DOHH2 (cell line): ENCODE results near the gene TGFBR2.

Experiments
- EZH2phosphoT487 ChIP-seq: fragments of 200-600 bp; sonication (generic); IDR thresholded peaks from 2 replicates; pipeline ENCODE4 v1.6.1; 2017; ENCODE audit warnings: borderline replicate concordance, mild to moderate bottlenecking, antibody characterized with exemption, low read length, moderate library complexity, mixed read lengths
- TF ChIP-seq, protein P1 (sequence below): fragments of 200-600 bp; sonication (generic); IDR thresholded peaks from one replicate; pipeline ENCODE4 v1.5.1; 2014; ENCODE audit warnings: antibody characterized with exemption, mild to moderate bottlenecking, low read depth, low read length; ENCODE audit not compliant: poor library complexity, severe bottlenecking

DNA sequence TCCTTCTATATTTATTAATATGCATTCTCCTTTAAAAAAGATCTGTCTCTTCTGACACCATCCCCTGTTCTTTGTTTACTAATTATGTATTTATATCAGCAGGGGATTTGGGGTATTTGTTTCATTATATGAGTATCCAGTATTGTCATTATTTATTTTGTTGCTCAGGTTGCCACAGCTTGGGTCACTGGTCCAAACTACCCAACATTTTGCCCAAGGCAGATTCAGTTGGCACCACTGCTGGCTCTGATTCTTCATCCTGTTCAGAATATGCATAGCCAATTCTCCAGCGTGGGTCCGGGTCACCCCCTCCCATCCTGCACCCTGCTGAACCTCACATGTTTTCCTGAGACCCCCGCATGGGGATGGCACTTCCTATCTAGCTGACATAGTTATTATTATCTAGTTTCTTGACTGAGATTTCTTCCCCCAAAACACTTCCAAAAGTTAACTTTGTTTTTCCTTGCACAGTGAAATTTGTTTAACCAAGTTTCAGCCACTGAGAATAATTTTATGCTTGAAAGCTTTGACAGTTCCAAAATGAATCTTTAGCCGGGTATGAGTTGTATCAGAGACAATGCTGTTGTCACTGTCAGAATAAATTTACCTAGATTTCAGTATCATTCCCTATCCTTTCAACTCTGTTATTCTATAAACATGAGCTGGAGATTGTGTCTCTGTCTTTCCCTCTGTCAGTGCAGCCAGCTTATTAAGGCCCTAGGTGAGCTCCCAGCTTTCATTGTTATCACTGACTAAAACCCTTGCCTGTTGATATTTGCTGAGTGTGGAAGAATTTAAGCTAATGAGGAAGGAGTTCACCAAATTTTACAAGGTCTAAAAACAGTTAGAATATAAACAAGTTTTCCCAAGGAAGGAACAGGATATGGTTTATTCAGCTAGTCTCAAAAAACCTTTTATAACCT is 70.3 kb downstream of the TGFBR2 start:
- TF ChIP-seq, protein P1, sequence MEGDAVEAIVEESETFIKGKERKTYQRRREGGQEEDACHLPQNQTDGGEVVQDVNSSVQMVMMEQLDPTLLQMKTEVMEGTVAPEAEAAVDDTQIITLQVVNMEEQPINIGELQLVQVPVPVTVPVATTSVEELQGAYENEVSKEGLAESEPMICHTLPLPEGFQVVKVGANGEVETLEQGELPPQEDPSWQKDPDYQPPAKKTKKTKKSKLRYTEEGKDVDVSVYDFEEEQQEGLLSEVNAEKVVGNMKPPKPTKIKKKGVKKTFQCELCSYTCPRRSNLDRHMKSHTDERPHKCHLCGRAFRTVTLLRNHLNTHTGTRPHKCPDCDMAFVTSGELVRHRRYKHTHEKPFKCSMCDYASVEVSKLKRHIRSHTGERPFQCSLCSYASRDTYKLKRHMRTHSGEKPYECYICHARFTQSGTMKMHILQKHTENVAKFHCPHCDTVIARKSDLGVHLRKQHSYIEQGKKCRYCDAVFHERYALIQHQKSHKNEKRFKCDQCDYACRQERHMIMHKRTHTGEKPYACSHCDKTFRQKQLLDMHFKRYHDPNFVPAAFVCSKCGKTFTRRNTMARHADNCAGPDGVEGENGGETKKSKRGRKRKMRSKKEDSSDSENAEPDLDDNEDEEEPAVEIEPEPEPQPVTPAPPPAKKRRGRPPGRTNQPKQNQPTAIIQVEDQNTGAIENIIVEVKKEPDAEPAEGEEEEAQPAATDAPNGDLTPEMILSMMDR = no peak
- TF ChIP-seq EZH2phosphoT487 = no peak
